Stimulated activated CD8-positive, alpha-beta memory T cell treated with anti-CD3 and anti-CD28 coated beads, Interleukin-7, amount 100 ng/mL, for 4 hours (primary cell): ENCODE measurements around the gene CFL1.
A peak's percentile ranks its signal among the peaks of the same experiment; 100 is the strongest.

Experiments
- DNase-seq, 2 donors: peaks; one replicate each; pipeline ENCODE4 v3.0.0-alpha.2; 2020; ENCODE audit warnings: low read depth in 2 of 2

The CFL1 gene

DNA sequence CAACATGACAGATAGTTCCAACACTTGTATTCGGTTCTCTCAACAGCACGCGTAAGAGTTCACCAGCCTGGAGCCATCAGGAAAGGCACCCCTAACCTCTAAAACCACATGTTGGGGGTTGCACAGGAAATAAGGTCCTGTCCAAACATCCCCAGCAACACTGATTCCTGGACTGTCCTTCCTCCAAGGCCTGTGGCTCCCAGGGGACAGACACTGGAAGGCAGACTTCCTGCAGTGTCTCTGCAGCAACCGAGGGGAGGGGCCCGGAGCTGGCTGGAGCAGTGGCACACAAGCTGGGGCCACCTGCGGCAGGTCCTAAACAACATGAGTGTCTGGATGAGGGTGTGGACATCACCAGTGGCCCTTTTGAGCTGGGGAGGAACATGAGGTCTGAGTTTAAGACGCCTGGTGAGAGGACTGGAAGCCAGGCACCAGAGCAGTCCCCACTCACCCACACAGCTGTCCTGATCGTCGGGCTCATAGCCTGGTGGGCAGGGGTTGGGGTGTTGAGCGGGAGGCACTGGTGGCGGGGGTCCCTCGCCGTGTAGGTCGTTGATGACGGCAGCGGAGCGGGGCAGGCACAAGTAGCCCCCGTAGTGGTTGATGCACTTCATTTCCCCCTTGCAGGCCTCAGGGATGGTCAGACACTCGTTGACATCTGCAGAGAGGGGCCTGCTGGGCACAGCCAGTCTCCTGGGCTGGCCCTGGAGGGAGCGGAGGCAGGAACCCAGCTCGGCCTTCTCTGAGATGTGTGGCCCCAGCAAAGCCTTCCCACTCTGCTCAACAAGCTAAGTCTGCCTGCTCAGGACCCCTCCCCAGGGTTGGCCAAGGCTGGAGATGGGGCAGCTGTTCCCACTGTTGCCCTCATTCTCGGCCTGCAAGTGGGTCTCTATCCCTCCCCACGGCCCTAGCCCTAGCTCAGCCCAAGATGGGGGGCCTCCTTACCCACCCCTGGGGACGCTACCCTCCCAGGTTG, 13.0 kb upstream of the CFL1 start:
- no peak for DNase-seq

DNA sequence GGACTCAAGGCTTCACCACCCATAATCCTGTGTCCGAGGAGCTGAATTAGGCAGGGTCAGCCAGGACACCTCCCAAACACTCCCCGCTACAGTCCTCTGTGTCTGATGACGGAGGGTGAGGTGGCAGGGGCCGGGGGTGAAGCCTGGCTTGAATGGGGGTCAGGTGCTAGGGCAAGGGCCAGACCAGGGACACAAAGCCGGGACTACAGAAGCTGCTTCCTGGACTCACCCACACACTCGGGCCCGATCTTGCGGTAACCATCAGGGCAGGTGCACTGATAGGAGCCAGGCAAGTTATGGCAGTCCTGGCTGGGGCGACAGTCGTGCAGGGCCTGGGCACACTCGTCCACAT, 12.3 kb upstream of the CFL1 start:
- DNase-seq: no peak

DNA sequence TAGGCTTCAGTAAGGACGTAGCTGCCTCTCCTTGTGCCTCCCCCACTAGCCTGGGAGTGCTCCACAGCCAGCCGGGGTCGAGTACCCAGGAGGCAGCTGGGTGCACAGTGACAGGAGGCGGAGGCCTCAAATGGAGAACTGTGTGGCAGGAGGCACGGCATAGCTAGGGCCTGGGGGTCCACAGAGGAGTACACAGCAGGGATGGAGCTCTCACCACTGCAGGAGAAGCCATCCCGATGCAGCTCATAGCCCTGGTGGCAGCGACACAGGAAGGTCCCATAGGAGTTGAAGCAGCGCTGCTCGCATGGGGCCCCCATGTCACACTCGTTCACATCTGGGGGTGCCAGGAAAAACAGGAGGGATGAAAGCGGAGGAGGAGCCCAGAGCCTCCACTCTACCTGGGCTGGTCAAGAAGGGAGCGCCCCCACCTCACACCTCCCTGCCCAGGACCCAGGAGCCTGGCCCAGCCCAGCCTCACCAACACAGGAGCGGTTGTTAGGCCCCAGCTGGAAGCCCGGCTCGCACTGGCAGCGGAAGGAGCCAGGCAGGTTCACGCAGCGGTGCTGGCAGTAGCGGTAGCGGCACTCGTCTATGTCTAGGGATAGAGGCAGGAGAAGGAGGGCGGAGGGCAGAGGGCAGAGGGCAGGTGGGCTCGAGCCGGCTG, 11.8 kb upstream of the CFL1 start:
- no peak for DNase-seq

DNA sequence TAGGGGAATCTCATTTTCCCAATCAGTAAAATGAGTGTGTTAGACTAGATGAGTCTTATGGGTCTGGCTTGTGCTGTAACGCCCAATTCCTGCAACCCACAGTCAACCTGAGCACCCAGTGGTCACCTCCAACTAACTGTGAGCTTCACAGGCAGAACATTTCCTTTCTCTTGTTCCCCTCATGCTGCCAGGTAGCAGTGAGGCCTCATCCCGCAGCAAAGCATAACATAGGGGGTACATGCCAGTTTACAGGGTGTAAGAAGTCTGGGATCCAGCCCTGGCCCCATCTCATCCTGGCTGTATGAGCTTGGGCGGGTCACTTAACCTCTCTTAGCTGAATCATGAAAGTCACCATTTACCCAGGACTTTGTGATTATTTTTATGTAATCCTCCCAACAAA, 10.9 kb upstream of the CFL1 start:
- no peak for DNase-seq

DNA sequence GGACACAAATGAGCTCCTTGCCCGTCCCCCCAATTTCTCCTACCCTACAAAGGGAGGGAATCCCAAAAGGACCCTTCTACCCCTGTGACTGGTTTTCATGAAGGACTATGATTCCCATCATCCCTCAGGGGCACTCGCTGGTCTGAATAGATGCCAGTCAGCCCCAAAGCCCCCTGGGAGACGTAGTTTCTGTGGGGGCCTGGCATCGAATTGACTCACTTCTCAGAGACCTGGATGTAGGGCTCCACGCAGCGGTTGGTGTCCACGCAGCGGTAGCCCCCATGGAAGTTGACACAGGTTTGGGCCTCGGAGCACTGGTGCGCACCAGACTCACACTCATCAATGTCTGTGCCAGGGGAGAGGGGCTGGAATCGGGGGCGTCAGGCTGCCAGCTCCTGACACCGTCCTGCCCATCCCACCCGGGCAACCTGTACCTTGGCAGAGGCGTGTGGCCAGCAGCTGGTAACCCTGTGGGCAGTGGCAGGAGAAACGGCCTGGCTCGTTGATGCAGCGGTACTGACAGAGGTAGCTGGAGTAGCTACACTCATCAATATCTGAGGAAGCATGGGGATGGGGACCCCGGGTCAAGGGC, 10.2 kb upstream of the CFL1 start:
- no peak for DNase-seq

DNA sequence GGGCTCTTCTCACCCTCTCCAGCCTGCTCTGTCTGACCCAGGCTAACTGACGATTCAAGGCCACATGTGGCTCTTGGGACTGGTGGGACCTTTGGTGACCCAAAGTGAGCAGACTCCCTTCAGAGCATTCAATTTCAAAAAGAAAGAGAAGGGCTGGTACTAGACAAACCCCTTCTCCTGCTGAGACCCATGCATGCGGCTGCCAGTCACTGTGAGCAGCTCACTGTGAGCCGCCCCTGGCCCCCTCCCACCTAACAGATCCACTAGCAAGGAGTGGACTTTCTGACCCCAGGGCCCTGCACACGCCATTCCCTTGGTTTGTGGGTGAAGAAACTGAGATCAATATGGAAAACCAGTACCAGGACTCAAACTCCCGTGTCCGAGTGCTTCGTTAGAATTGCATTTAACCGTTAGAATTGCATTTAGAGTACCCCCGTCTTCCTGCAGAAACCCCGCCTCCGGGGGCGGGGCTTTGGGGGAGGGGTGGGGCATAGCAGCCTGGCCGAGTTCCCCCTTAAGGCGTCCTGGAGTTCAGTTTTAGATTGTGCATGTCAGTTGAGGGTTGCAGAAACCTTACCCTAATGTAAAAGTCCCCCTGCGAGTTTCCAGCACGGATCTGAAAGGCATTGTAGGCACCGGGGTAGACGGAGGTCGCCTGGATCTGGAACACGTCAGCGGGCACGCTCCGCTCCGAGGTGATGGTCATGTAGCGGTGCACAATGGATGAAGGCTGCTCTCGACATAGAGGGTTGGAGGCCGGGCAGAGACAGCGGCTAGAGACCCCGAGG, 9.5 kb upstream of the CFL1 start:
- no peak for DNase-seq

DNA sequence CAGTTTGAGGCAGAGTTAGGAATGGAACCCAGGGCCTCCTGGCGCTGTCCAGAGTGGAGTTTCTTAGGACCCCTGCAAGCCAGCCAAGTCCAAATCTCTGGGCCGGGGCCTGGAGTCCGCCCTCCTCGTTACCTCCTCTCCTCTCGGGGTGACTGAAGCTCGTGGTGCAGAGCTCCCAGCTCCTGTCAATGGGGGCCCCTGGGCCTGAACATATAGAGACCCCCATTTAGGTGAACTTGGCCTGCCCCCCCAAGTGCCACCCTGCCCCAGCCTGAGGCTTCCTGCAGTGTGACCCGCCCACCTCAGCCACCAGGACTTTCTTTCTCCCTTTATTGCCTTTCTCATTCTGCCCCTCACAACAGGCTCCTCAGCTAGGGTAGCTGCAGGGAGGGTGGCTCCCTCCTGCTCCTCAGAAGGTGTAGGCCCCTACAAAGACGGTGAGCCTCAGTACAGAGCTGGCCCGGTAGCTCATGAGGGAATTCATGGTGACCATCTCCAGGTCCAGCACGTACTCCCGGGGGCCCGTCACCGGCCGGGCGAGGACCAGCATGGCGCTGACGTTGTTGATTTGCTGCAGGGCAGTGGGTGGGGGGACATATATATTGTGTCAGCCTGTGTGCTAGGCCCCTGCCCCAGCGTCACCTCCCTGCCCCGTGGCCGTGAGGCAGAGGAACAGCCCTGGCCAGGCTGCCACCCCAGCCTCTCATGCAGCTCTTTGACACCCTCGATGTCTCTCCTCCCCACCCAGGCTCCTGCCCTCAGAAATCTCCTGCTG, 8.7 kb upstream of the CFL1 start:
- no peak for DNase-seq

DNA sequence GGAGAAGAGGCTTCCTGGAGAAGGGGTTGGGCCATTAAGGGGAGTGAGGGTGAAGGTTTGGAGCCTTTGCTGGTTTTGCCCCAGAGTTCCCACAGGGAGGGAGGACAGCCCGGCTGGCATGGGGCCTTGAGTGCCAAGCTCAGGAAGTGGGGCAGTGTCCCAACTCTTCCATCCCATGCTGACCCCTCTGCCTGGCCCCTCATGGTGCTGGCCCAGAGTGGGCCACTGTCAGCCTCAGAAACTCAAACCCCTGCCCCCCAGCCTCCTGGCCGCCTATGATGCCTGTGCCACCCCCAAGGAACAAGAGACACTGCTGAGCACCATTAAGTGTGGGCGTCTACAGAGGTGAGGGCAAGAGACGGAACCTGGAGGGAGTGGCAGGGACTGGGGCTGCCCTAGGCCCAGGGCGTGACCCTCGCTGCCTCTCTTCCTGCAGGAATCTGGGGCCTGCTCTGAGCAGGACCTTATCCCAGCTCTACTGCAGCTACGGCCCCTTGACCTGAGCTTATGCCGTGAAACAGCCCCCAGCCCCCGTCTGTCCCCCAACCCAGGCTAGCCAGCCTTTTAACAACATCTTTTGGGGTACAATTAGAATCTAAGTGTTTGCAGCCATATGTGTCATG, 7.7 kb upstream of the CFL1 start:
- DNase-seq: no peak

DNA sequence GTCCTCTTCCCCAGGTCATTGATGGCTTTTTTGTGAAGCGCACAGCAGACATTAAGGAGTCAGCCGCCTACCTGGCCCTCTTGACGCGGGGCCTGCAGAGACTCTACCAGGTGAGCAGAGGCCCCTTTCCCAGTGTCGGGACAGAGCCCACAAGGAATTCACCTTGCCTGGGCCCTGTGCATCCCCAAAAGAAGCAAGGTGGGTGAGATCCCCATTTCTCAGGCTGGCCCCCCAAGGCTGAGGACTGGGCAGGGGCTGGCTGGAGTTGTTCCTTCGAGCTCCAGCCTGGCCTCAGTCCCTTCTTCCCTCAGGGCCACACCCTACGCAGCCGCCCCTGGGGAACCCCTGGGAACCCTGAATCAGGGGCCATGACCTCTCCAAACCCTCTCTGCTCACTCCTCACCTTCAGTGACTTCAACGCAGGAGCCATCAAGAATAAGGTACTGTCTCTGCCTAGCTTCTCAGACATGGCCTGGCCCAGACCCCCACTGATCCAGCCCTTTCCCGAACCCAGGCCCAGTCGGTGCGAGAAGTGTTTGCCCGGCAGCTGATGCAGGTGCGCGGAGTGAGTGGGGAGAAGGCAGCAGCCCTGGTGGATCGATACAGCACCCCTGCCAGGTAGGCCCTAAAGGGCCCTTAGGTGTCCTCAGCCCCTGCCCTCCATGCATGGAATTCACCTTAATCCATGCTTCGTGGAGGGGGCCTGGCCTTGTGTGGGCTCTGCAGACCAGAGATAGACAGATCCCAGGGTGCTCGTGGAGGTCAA, 6.9 kb upstream of the CFL1 start:
- DNase-seq: no peak

DNA sequence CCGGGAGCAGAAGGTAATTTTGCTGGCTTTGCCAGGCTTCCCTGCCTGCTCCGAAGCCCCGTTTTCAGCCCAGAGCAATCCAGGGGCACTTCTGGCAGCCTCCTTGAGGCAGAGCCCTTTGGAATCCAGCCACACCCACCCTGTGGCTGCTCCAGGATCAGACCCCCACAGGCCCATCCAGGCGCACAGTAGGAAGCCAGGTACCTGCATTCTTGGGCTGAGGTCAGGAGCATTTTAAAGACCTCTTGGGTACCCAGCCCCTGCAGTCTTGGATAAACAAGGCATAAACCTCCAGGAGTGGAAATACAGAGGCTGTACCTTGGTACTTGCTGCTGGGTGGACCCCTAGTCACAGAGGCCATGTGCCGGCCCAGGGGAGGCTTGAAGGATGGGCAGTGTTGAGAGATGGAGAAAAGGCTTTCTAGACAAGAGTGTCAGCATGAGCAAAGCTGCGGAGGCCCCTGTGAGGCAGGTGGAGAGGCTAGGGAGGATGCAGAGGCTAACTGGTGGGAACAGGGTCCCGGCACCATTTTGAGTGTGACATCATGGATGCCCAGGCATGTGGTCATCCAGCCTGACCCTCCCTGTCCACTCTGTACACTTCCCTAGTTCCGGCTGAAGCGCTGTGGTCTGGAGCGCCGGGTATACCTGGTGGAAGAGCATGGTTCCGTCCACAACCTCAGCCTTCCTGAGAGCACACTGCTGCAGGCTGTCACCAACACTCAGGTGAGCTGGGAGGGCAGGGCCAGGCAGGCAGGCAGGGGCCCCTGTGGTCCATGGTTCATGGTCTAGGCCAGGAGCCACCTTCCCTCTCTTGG, 6.1 kb upstream of the CFL1 start:
- DNase-seq: no peak

DNA sequence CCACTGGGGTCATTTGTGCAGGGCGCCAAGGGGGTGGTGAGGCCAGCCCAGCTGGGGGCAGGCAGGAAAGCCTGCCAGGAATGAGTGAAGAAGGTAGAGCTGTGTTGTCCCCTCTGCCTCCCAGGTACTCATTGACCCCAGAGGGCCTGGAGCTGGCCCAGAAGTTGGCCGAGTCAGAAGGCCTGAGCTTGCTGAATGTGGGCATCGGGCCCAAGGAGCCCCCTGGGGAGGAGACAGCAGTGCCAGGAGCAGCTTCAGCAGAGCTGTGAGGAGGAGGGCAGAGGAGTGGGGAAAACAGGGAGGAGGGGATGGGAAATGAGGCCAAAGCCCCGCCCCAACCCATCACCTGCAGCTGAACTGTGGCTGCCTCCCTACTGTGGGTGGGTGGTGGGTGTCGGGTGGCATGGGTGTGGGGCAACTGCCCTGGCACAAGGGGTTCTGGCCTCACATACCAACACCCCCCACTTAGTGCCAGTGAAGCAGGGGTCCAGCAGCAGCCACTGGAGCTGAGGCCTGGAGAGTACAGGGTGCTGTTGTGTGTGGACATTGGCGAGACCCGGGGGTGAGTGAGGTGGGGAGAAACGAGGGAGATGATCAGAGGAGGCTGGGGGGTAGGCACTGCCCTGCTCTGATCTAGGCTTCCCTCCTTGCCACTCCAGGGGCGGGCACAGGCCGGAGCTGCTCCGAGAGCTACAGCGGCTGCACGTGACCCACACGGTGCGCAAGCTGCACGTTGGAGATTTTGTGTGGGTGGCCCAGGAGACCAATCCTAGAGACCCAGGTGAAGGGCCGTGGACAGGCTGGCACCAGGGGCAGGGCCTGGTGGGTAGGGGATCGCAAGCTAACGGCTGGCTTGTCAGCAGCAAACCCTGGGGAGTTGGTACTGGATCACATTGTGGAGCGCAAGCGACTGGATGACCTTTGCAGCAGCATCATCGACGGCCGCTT, 5.2 kb upstream of the CFL1 start:
- no peak for DNase-seq

DNA sequence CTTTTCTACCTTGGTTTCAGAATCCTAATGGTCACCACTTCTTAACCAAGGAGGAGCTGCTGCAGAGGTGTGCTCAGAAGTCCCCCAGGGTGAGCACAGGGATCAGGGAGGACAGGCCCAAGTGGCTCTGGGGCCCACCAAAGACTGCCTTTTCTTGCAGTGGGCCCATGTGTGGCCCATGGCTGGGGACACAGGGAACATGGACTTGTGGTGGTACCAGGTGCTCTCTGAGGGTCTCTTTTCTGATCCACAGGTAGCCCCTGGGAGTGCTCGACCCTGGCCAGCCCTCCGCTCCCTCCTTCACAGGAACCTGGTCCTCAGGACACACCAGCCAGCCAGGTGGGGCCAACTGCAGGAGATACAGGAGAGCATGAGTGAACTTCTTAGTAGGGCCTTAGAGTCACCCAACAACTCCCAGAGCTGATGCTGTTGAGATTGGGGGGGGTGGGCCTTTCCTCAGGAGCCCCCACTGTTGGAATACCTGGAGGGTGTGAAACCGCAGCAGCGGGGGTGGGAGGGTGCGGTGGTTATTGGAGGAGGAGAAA, 4.3 kb upstream of the CFL1 start:
- no peak for DNase-seq

DNA sequence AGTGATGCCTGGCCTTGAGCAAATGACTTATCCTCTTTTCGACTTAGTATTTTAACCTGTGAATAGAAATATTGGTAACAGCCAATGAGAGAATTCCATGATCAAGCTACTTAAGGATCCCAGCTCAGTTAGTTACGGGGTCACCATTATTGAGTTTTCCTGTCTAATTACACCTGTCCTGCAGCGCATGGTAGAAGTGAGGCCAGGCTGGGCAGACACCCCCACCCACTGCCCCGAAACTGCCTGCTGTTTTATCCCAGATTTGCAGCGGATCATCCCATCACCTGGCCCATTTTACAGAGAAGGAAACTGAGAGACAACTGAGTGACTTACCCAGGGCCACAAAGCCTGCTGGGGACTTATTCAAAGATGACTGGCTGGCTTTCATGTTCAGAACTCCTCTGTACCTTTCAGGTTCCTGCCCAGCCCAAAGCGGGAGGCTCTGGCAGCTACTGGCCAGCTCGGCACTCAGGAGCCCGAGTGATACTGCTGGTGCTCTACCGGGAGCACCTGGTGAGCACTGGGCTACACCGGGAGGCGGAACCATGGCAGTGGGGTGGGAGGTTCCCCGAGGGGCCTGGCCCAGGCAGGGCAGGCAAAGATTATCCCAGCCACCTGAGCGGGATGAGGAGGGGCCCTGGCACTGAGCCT, 3.7 kb upstream of the CFL1 start:
- no peak for DNase-seq

DNA sequence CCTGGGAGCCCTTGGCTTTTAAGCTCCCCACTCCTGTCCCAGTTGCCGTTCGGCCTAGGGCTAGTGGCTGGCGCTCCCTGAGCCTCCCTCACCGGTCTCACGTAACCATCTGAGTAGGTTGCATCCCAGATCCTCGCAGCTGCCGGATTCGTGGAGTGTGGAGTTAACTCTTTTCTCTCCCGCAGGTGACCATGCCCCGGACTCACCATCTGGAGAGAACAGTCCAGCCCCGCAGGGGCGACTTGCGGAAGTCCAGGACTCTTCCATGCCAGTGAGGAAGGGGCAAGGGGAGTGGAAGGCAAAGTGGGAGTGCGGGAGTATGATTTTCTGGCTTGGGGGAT, 3.2 kb upstream of the CFL1 start:
- no peak for DNase-seq

DNA sequence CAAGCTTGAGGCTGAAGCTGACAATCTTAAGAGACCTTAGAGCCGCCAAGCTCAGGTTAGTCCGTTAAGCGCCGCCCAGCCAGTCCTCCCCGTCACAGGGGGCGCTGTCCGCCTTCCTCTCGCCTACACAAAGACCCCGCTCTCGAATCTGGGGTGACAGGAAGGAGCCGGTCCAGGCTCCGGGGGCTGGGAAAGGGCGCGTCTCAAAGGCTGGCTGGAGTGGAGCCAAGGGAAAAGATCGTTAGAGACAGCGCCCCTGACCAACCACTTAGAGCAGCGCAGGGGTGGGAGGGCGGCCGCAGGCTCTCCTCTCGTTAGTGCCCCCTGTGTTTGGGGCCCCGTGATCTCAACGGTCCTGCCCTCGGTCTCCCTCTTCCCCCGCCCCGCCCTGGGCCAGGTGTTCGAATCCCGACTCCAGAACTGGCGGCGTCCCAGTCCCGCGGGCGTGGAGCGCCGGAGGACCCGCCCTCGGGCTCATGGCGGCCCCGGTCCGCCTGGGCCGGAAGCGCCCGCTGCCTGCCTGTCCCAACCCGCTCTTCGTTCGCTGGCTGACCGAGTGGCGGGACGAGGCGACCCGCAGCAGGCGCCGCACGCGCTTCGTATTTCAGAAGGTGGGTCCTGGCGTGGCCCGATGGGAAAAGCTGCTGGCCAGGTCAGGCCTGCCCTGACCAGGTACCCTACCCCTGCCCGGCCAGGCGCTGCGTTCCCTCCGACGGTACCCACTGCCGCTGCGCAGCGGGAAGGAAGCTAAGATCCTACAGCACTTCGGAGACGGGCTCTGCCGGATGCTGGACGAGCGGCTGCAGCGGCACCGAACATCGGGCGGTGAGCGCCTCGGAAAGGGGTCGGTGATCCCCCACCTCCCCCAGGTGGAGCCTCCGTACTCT, 2.5 kb upstream of the CFL1 start, which contains the start of gene MUS81:
TSS of gene MUS81 (plus strand) at position 156 of the 887 bp plus-strand sequence. CDS start at position 477, 321 bp downstream.
- peak; percentile 93 for DNase-seq

DNA sequence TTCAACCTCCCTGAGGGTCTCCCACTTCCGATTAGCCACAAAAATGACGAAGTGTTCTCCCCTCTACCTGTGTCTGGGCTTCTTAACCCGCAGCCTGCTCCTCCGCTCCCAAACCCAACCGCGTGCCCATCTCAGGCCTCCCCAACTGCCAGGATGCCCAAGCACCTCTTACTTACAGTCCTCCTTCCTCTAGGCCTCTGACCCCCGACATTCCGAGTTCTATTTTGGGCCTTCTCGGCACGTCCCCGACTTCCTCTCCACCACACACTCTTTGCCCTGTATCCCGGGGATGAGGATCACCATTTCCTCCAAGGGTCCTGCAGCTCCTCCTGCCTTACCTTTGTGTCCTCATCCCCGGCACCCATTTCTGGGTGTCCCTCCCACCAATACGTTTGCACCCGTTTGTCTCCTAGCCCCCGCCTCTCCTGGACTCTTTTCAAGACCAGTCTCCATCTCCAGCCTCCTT, 1.9 kb upstream of the CFL1 start:
- DNase-seq: no peak
